Measurements from ENCODE around the gene SMIM12. TPM values are rescaled to one million over a fixed set of nuclear protein-coding genes. Genes with fewer than 3 reads are reported as not detected.
A peak's percentile ranks its signal among the peaks of the same experiment; 100 is the strongest.

The SMIM12 gene
- polyA plus RNA-seq (ENCODE audit: insufficient read length in 4 of 4) = 10 to 100 TPM; 30.9 to 40.0 (median 33.1) TPM

- DNase-seq (ENCODE audit: low read depth in 4 of 4, low spot score in 2 of 4) = peak; percentile 60 to 85 (median 72)
Measured at GRCh38 chr1:34859446-34860200, at the start of gene SMIM12. TSS of gene SMIM12 (minus strand) at chr1:34859749. CDS start at chr1:34855977, 3,772 bp downstream.

- no peak for DNase-seq (ENCODE audit: low read depth in 4 of 4, low spot score in 2 of 4)
Measured at GRCh38 chr1:34908369-34908768, 48.8 kb upstream of the SMIM12 start.

GRCh38 chr1:34907487-34908090 lies 48.0 kb upstream of the SMIM12 start:
- DNase-seq (ENCODE audit: low read depth in 4 of 4, low spot score in 2 of 4) = no peak

- no peak for DNase-seq (ENCODE audit: low read depth in 4 of 4, low spot score in 2 of 4)
Measured at GRCh38 chr1:34906756-34907155, 47.2 kb upstream of the SMIM12 start.

GRCh38 chr1:34906222-34906621 lies 46.7 kb upstream of the SMIM12 start:
- no peak for DNase-seq (ENCODE audit: low read depth in 4 of 4, low spot score in 2 of 4)

GRCh38 chr1:34905098-34905459 lies 45.5 kb upstream of the SMIM12 start:
- no peak for DNase-seq (ENCODE audit: low read depth in 4 of 4, low spot score in 2 of 4)

GRCh38 chr1:34904236-34905097 lies 44.9 kb upstream of the SMIM12 start:
- DNase-seq (ENCODE audit: low read depth in 4 of 4, low spot score in 2 of 4) = no peak

GRCh38 chr1:34901919-34902318 lies 42.4 kb upstream of the SMIM12 start:
- DNase-seq (ENCODE audit: low read depth in 4 of 4, low spot score in 2 of 4) = no peak

GRCh38 chr1:34900775-34901502 lies 41.4 kb upstream of the SMIM12 start:
- no peak for DNase-seq (ENCODE audit: low read depth in 4 of 4, low spot score in 2 of 4)

- DNase-seq (ENCODE audit: low read depth in 4 of 4, low spot score in 2 of 4) = no peak
Measured at GRCh38 chr1:34899906-34900305, 40.4 kb upstream of the SMIM12 start.

GRCh38 chr1:34899471-34899870 lies 39.9 kb upstream of the SMIM12 start:
- no peak for DNase-seq (ENCODE audit: low read depth in 4 of 4, low spot score in 2 of 4)

- no peak for DNase-seq (ENCODE audit: low read depth in 4 of 4, low spot score in 2 of 4)
Measured at GRCh38 chr1:34898330-34898761, 38.8 kb upstream of the SMIM12 start.

- DNase-seq (ENCODE audit: low read depth in 4 of 4, low spot score in 2 of 4) = no peak
Measured at GRCh38 chr1:34896612-34897011, 37.1 kb upstream of the SMIM12 start.

GRCh38 chr1:34889705-34890104 lies 30.2 kb upstream of the SMIM12 start:
- DNase-seq (ENCODE audit: low read depth in 4 of 4, low spot score in 2 of 4) = no peak

GRCh38 chr1:34887593-34887992 lies 28.0 kb upstream of the SMIM12 start:
- no peak for DNase-seq (ENCODE audit: low read depth in 4 of 4, low spot score in 2 of 4)

- DNase-seq (ENCODE audit: low read depth in 4 of 4, low spot score in 2 of 4) = no peak
Measured at GRCh38 chr1:34885405-34886247, 26.1 kb upstream of the SMIM12 start.

- DNase-seq (ENCODE audit: low read depth in 4 of 4, low spot score in 2 of 4) = no peak
Measured at GRCh38 chr1:34884961-34885360, 25.4 kb upstream of the SMIM12 start.

GRCh38 chr1:34884536-34884935 lies 25.0 kb upstream of the SMIM12 start:
- DNase-seq (ENCODE audit: low read depth in 4 of 4, low spot score in 2 of 4) = no peak

GRCh38 chr1:34879230-34879629 lies 19.7 kb upstream of the SMIM12 start:
- DNase-seq (ENCODE audit: low read depth in 4 of 4, low spot score in 2 of 4) = no peak

- no peak for DNase-seq (ENCODE audit: low read depth in 4 of 4, low spot score in 2 of 4)
Measured at GRCh38 chr1:34876406-34876805, 16.9 kb upstream of the SMIM12 start.
